Vagina (tissue), 2 donors: ENCODE measurements around the gene TMPRSS13. TPM values are rescaled to one million over a fixed set of nuclear protein-coding genes. Genes with fewer than 3 reads are reported as not detected.
"Not testable (repeated sequence)": the region's sequence is repeated elsewhere in the genome, so short reads cannot be mapped to it uniquely, and the experiment has no call there.

Experiments used
- DNase-seq, 2 donors: peaks; one replicate each; pipeline ENCODE4 v3.0.0-alpha.2; 2017; ENCODE audit errors: extremely low spot score in 2 of 2
- H3K27ac ChIP-seq: fragments of 200-600 bp; sonication (generic); one replicate; pipeline ENCODE4 v1.5.1; 2019
- H3K27me3 ChIP-seq: fragments of 200-600 bp; sonication (generic); one replicate; pipeline ENCODE4 v1.5.1; 2019
- H3K36me3 ChIP-seq, 2 donors: fragments of 200-600 bp; sonication (generic); one replicate each; pipeline ENCODE4 v1.5.1; 2017 to 2019
- H3K4me1 ChIP-seq: fragments of 200-600 bp; sonication (generic); one replicate; pipeline ENCODE4 v1.5.1; 2019
- H3K4me3 ChIP-seq, 2 donors: fragments of 200-600 bp; sonication (generic); 1 replicate in 1 of 2; 2 replicates in 1 of 2; pipeline ENCODE4 v1.5.1; 2016 to 2019
- H3K9me3 ChIP-seq: fragments of 200-600 bp; sonication (generic); one replicate; pipeline ENCODE4 v1.5.1; 2019
- CTCF ChIP-seq, 3 experiments: fragments of 450-650 bp in 2 of 3; fragments of 200-600 bp in 1 of 3; sonication (generic) in 1 of 3; IDR thresholded peaks; one replicate each; pipeline ENCODE4 v1.5.1; 2017 to 2019; ENCODE audit warnings: antibody characterized with exemption in 3 of 3, mild to moderate bottlenecking in 2 of 3, moderate library complexity in 2 of 3
- POLR2A ChIP-seq, 2 donors: fragments of 450-650 bp; IDR thresholded peaks; one replicate each; pipeline ENCODE4 v1.6.1; 2017; ENCODE audit warnings: antibody characterized with exemption in 2 of 2, mild to moderate bottlenecking in 2 of 2, moderate library complexity in 2 of 2
- POLR2AphosphoS5 ChIP-seq, 2 donors: sonication (generic); formaldehyde crosslinking; IDR thresholded peaks; one replicate each; pipeline ENCODE4 v1.9.0; 2017; ENCODE audit warnings: antibody characterized with exemption in 2 of 2, mild to moderate bottlenecking in 2 of 2, low read depth in 1 of 2; ENCODE audit not compliant: insufficient read depth in 1 of 2
- intact Hi-C: fragments of 100-400 bp; cut with DNase I; formaldehyde crosslinking; loops from one replicate; pipeline ENCODE4 v1.15.1; 2023
- total RNA-seq: library from RNA; depleted of rRNA; stranded (reverse); fragments of >200 nt; gene quantifications from one replicate; pipeline ENCODE4 v1.2.3, GENCODE V29; 2016

The TMPRSS13 gene
- total RNA-seq, result 9.6 TPM

GRCh38 chr11:117929142-117929915, at the start of gene TMPRSS13:
TMPRSS13 (minus strand) TSS chr11:117929402; CDS start chr11:117929307, 95 bp downstream.
- Histone ChIP-seq H3K9me3 (no peaks in the 10 kb centered on the region), H3K27me3 (no peaks in the 10 kb centered on the region), H3K27ac (no peak within 1 kb of the TSS), H3K36me3 (no peaks in the 10 kb centered on the region), H3K4me1 (peaks cover 8% of the 10 kb centered on the region), H3K4me3 (peak within 1 kb of the TSS in 1 of 2 donors; percentile 24)
- TF ChIP-seq POLR2A (IDR thresholded peaks at IDR 0.05), result no peak
- peak; percentile 13 to 46 for TF ChIP-seq POLR2AphosphoS5 (IDR thresholded peaks at IDR 0.05; ENCODE audit: insufficient read depth in 1 of 2, low read depth in 1 of 2)
- TF ChIP-seq CTCF (IDR thresholded peaks at IDR 0.05), result no peak
- intact Hi-C loops, result no loop called here
- no peak for DNase-seq

GRCh38 chr11:117978991-117979390, 49.8 kb upstream of the TMPRSS13 start:
- H3K27me3 ChIP-seq, result no peaks in the 10 kb centered on the region
- no peaks in the 10 kb centered on the region for H3K36me3 ChIP-seq
- H3K9me3 ChIP-seq, result no peaks in the 10 kb centered on the region
- TF ChIP-seq POLR2AphosphoS5 (IDR thresholded peaks at IDR 0.05; ENCODE audit: insufficient read depth in 1 of 2, low read depth in 1 of 2) (no peak), POLR2A (IDR thresholded peaks at IDR 0.05) (no peak), CTCF (IDR thresholded peaks at IDR 0.05) (no peak)
- intact Hi-C loops, result no loop called here
- H3K27ac ChIP-seq, result no peak overlapping the region
- no peaks in the 10 kb centered on the region for H3K4me1 ChIP-seq
- H3K4me3 ChIP-seq, result no peak overlapping the region
- no peak for DNase-seq

- DNase-seq, H3K4me3 ChIP-seq, intact Hi-C loops, H3K9me3 ChIP-seq, H3K27me3 ChIP-seq, H3K4me1 ChIP-seq, H3K27ac ChIP-seq, H3K36me3 ChIP-seq: not testable (repeated sequence)
These were observed 49.2 kb upstream of the TMPRSS13 start for GRCh38 chr11:117978291-117978910.

- H3K27ac ChIP-seq, intact Hi-C loops, H3K36me3 ChIP-seq, H3K9me3 ChIP-seq, H3K4me3 ChIP-seq, H3K4me1 ChIP-seq, DNase-seq, H3K27me3 ChIP-seq: not testable (repeated sequence)
These were observed 48.5 kb upstream of the TMPRSS13 start for GRCh38 chr11:117977612-117978264.

- H3K27ac ChIP-seq, result no peak overlapping the region
- intact Hi-C loops, result no loop called here
- DNase-seq, result no peak
- no peaks in the 10 kb centered on the region for H3K9me3 ChIP-seq
- H3K27me3 ChIP-seq, result no peaks in the 10 kb centered on the region
- TF ChIP-seq POLR2A (IDR thresholded peaks at IDR 0.05) (no peak), CTCF (IDR thresholded peaks at IDR 0.05) (no peak), POLR2AphosphoS5 (IDR thresholded peaks at IDR 0.05; ENCODE audit: insufficient read depth in 1 of 2, low read depth in 1 of 2) (no peak)
- H3K4me1 ChIP-seq, result no peaks in the 10 kb centered on the region
- H3K4me3 ChIP-seq, result no peak overlapping the region
- no peaks in the 10 kb centered on the region for H3K36me3 ChIP-seq
These were observed 47.8 kb upstream of the TMPRSS13 start for GRCh38 chr11:117977029-117977428.

- intact Hi-C loops, result no loop called here
- H3K9me3 ChIP-seq, result no peaks in the 10 kb centered on the region
- no peak overlapping the region for H3K4me3 ChIP-seq
- no peak for TF ChIP-seq CTCF (IDR thresholded peaks at IDR 0.05)
- TF ChIP-seq POLR2A (IDR thresholded peaks at IDR 0.05), result no peak
- TF ChIP-seq POLR2AphosphoS5 (IDR thresholded peaks at IDR 0.05; ENCODE audit: insufficient read depth in 1 of 2, low read depth in 1 of 2), result no peak
- H3K4me1 ChIP-seq, result no peaks in the 10 kb centered on the region
- H3K27me3 ChIP-seq, result no peaks in the 10 kb centered on the region
- DNase-seq, result no peak
- no peaks in the 10 kb centered on the region for H3K36me3 ChIP-seq
- no peak overlapping the region for H3K27ac ChIP-seq
These were observed 47.2 kb upstream of the TMPRSS13 start for GRCh38 chr11:117976445-117976844.
